NCI-H2171 treated with DMSO at 0.1 percent for 48 hours (cell line): ENCODE data around the gene CLCF1.

ENCODE experiments used
- DNase-seq: peaks from one replicate; lab custom pipeline; 2025; lab: John Stamatoyannopoulos, UW

The CLCF1 gene

DNA sequence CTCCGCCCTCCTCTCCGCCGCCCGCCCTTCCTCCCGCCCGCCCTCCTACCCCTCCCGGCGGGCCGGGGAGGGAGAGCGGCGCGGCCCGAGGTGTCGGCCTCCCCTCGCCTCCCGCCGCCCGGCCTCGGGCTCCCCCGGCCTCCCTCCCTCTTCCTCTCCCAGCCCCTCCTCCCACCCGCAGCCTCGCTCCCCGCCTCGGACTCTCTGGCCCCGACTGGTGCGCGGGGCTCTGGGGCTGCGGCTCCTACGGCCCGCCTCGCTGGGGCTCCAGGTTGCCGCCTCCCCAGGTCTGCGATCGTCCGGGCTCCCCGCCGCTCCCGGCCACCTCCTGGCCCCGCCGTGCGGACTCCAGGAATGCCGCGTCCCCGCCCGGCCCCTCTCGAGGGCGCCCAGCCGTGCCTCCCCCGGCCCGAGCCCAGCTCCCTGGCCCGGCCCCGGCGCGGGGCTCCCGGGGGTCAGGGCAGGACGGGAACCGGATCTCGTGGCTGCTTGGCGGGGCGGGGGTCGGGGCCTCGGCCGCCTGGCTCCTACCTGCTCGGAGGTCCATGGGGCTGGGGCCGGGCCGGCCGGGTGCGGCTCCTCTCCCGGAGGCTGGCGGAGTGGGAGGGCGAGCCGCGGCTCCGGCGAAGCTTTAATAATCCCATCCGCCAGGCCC lies at the start of gene CLCF1:
TSS of gene CLCF1 (minus strand) at position 606 of the 655 bp plus-strand sequence. CDS start at position 547, 59 bp downstream.
- no peak for DNase-seq

- DNase-seq, result no peak
Observed at GRCh38 chr11:67422891-67423290, 49.5 kb upstream of the CLCF1 start.

GRCh38 chr11:67421430-67422031 lies 48.1 kb upstream of the CLCF1 start:
- no peak for DNase-seq

DNA sequence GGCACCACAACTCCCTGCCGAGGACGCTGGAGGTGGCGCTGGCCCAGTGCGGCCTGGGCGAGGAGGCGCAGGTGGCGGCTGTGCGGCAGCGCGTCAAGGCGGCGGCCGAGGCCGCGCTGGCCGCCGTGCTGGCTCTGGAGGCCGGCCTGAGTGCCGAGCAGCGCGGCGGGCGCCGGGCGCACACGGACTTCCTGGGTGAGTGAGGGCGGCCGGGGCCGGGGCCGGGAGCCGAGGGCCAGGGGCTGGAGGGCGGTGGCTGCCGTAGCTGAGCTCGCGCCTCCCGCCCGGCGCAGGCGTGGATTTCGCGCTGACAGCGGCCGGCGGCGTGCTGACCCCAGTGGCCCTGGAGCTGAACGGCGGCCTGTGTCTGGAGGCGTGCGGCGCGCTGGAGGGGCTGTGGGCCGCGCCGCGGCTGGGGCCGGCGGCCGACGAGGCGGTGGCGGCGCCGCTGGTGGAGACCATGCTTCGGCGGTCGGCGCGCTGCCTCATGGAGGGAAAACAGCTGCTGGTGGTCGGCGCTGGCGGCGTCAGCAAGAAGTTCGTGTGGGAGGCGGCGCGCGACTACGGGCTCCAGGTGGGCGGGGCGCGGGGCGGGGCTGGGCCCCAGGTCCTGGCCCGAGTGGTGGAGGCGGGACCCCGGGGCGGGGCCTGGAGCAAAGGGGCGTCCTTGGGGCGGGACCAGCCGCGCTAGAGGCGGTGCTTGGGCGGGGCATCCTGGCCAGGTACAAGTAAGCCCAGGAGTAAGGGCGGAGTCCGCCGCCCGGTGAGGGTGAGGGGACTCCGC lies 47.4 kb upstream of the CLCF1 start:
- peak; percentile 92 for DNase-seq

DNA sequence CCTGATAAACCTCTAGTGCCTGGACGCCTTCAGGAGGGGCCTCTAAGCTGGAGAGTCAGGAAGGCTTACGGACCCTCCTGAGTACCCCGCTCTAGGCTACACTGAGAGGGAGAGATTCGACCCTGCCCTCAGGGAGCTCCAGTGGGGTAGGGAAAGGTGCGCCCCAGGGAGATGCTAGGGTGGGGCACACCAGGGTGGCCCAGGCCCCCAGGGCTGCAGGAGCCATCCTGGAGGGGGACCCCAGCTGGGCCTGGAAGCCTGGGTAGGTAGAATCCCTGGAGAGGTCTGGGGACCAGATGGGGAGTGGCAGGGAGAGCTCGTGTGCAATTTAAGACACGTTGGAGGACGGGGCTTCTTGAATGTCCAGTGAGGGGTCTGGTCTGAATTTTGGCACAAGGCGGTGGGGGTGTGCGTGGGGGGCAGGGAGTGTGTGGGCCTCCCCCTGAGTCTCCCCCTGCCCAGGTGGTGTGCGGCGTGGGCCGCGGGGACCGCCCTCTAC lies 46.8 kb upstream of the CLCF1 start:
- peak; percentile 32 for DNase-seq

DNA sequence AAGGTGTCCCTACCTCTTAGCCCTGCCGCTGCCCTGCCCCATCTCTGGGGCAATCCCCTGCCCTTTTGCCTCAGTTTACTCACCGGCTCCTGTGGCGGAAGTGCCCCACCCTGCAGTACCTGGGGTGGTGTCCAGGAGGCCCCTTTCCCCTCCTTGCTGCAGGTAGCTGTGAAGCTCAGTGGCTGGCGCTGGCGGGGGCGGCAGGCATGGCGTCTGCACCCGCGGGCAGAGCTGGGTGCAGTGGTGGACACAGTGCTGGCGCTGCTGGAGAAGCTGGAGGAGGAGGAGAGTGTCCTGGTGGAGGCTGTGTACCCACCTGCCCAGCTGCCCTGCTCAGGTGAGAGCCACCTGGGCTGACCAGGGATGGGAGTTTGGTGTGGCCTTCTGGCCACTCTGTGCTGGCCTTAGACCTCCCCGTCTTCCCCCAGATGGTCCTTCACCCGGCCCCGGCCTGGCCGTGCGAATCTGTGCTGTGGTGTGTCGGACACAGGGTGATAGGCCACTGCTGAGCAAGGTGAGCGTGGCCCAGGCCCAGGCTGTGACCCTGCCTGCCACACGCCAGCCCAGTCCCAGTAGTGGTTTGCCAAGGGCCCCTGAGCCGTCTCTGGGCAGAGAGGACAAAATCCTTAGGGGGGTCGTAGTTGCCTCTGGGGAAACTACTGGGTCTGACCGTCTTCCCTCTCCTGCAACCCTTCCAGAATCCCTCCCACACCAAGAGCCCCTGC lies 46.1 kb upstream of the CLCF1 start:
- DNase-seq, result no peak

- no peak for DNase-seq
Observed at GRCh38 chr11:67418476-67419281, 45.3 kb upstream of the CLCF1 start.

GRCh38 chr11:67417425-67417824 lies 44.0 kb upstream of the CLCF1 start:
- no peak for DNase-seq

DNA sequence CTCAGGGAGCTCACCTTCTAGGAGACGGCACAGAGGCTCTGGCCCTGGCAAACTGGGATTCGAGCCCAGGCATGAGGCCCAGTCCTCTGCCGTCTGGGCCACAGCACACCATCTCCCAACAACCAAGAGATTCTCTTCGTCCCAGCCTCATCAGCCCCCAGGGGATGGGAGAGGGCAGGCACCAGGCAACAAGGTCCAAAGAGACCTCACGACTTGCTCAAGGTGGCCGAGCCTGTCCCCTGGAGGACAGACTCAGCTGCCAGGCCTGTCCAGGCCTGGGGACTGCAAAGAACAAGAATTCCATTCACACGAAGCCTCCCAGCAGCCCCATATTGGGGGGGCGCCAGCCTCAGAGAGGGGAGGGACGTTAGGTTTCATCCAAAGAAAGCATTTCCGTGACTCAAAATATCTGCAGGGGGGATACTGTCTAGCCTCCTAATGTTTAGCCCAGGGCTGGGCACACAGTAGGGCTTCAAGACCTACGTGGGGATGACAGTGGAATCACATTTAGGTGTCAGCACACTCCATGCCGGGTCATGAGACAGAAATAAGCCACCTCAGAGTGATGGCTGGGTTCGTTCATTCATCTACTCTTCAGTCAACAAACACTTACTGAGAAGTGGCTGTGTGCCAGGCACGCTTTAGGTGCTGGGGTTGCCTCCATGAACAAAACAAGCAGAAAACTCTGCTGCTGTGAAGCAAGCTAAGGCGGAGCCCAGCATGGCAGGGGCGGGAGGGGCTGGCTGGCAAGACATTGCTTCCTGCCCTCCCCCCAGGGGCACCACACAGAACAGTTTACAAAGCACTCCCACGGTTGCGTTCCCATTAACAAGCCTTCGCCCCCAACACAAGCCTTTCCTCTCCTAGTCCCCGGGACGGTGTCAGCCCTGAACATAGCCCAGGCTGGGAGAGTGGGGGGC lies 43.3 kb upstream of the CLCF1 start:
- DNase-seq, result no peak

DNA sequence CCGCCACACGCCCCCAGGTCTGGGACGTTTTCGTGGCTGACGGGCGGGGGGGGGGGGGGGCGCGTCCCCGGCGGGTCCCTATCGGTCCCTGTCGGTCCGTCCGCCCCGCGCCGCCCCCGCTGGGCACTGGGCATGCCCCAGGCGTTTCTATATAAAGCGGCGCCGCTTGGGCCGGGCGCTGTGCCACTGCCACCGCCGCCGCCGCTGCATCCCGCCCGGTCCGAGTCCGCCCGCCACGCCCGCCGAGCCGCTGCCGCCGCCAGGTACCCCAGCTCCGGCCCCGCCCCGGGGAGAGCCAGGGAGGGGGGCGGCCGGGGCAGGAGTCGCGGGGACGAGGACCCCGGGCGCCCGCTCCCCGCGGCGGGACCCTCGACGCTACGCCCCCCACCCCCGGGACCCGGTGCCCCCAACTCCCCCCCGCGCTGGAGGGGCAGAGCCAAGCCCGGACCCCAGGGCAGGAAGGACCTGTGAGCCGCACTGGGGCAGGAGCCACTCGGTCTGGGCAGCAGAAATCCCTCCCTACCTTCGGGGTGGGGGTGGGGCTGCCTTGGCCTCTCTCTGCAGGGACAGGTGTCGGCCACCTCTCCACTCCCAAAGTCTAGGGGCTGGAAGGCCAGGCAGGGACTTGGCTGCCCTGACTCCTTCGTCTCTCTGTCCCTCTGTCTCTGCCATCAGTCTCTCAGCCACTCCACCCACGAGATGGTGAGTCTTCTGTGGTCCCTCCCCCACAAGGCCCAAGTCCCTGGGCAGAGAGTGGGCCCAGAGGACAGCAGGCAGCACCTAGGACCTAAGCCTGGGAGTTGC lies 42.3 kb upstream of the CLCF1 start, which contains the start of gene CARNS1:
TSS of gene CARNS1 (plus strand) at position 178 of the 804 bp plus-strand sequence. CDS start at position 700, 522 bp downstream.
- no peak for DNase-seq

DNA sequence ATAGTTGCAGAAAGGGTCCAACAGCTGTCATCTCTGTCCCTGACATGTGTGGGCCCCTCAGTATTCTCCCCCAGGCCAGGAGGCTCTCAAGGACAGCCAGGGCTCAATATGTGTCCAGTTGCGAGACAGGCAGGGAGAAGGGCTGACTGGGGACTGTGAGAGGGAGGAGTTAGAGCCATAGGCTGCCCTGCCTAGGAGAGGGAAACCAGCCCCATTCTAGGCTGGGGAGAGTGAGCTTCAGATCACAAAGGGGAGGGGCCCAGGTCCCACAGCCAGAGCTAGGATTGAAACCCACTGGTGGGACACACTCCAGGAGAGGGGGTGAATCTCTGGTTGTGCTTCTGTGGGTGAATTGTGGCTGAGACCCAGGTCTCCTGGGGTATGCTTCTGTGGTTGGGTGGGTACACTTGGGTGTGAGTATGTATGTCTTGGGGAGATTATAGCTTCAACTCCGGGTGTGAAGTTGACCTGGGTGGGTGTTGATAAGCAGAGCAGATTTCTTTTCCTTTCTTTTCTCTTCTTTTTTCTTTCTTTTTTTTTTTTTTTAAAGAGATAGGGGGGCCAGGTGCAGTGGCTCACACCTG lies 40.0 kb upstream of the CLCF1 start:
- DNase-seq, result no peak

DNA sequence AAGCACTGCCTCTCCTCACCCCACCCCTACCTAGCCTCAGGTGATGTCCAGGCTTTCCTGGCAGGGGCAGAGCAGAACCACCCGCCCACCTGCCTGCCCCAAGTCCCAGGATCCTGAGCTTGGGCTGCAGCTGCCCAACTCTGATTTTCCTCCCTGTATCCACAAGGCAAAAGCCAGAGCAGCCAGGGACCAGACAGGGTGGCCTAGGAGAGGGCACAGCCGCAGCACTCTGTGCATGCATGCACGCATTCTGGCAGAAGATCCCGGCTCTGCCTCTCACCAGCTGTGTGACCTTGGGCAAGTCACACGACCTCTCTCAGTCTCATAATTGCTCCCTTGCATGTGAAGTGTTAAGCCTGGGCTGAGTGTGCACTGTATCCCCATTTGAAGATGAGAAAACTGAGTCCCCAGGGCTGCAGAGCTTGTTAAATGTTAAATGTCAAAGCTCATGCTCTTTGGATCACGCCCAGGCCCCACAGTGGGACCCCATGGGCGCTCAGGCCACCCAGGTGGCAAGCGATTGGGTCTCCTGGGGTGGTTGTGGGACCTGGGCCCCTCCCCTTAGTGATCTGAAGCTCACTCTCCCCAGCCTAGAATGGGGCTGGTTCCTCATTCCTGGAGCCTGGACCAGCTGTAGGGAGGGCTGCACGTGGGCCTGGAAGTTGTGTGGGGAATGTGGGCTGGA lies 39.2 kb upstream of the CLCF1 start:
- DNase-seq, result no peak

DNA sequence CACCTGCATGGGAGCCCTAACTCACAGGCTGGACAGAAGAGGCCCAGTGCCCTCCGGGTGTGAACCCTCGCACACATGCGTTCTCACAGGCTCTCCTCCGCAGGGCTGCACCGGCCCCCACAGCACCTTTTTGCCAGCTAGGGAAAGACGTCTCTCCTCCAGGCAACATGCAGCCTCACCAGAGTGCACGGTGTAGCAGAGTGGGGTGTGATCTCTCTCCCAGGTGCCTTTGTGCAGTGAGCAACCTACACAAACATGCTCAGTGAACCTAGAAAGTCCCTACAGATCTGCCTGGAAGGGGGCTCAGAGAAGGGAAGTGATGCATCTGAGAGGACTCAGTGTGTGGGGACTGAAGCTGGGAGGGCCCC lies 38.4 kb upstream of the CLCF1 start:
- DNase-seq, result no peak

- DNase-seq, result no peak
Observed at GRCh38 chr11:67410984-67411784, 37.8 kb upstream of the CLCF1 start.

DNA sequence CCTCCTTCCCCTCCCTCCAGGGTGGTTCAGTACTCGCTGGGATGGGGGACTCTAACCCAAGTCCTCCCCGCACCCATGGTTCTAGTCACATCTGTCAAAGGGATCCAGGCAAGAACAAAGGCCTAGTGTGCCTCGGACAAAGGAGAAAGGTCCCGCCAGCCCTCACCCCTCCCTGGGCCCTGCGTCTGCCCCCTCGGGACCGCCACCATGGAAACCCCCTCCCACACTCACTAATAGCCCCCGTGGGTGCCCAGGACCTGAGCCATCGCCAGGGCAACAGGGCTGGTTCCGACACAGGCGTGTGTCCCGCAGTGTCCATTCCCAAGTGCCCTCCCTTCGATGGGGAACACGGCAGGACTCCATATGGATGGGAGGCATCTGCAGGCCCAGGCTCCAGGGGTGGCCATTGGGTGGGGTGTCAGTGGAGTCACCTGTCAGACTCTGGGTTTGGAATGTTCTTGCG lies 37.0 kb upstream of the CLCF1 start:
- no peak for DNase-seq

- no peak for DNase-seq
Observed at GRCh38 chr11:67409781-67410368, 36.5 kb upstream of the CLCF1 start.

DNA sequence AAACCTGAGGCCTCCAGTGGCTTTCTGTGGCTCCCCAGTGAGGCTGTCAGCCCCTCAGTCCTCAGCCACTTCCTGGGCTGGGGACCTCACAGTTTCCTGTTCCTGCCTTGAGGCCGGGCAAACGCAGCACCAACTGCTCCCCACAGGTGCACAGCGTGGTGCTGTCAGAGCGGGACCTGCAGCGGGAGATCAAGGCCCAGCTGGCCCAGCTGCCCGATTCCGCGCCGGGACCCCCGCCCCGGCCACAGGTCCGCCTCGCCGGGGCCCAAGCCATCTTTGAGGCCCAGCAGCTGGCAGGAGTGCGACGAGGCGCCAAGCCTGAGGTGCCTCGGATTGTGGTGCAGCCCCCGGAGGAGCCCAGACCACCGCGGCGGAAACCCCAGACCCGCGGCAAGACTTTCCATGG lies 35.9 kb upstream of the CLCF1 start:
- DNase-seq, result no peak
